Measurements from ENCODE around the gene JPH4.

JPH4 gene

DNA sequence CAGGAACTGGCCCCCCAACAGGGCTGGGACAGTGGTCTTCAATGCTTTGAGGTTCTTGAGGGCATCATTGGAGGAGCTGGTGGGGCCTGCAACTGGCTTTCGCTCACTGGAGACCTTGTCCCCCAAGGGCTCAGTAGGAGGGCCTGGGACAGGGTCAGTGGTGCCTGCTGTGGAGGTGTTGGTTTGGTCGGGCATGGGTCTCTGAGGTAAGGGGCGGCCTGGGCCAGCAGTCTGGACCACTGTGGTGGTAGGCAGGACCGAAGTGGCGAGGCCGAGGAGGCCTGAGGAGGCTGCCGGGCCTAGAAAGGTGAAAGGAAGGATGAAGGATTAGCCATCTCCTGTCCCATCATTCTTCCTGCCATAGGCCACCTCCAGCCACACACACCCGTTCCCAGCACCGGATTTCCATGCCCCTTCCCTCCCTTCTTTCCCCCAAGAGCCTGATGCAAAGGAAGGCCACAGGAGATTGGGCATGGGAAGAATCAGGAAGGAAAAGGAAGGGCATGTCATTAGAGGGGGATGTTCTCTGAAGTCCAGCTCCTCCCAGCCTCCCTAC is 55.9 kb downstream of the JPH4 start:
- no peak for FAIRE-seq

DNA sequence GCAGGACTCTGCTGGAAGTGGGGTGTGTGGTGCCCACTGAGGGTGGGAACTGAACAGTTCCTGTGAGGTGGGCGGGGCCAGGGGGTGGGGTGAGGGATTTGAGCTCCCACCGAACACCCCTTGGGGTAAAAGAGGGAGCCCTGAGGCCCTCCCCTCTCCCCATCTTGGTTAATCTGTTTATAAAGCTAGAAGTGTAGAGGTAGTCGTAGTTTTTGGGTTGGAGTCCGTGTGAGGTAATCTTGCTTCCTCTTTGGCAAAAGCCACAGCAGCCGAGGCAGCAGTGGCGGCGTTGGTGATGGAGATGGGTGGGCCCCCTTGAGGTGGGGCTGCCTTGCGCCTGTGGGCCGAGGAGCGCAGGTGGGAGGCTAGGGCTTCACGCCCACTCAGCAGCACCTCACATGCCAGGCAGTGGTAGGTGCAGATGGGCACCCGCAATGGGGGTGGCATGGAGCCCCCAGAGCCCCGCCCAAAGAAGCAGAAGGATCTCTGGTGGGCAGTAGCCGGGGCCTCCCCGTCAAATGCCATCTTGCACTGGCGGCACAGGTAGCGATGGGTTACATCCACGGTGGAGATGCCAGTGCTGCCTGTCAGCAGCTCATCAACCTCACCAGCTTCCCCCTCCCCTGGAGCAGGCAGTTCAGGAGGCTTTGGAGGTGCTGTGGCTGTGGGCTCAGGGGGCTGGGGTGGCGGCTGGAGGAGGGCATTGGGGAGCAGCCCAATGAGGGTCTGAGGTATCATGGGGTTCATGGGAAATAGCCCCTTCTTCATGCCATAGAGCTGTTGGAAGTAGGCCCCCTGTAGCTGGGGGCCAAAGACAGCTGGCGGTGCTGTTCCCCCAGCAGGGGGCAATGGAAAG is 56.6 kb downstream of the JPH4 start:
- FAIRE-seq = no peak

DNA sequence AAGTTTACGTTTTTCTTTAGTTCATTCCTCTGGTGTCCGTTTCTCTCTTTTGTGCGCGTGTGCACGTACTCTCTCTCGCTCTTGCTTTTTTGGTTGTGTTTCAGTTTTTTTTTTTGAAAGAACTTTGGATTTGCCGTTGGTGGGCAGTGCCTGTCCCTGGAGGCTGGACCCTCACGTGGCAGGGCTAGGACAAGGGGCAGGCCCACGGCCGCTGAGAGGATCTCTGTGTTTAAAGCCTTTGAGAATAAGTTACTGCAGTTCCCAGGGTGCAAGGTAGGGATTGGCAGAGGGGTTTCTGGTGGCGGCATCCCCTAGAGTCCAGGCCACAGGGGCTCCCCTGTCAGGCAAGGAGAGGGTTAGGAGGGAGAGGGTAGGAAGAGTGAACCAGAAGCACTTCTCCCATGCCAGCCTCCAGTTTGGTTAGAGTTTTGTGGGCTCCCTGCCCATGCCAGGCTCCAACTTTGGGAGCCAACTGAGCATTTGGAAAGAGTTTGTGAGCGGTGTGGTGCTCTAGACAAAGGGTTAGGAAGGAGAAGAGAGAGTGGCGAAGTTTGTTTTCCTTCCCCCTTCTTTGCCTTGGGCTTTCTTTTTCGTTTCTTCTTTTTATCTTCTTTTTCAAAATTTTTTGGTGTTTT is 57.6 kb downstream of the JPH4 start:
- FAIRE-seq = no peak

DNA sequence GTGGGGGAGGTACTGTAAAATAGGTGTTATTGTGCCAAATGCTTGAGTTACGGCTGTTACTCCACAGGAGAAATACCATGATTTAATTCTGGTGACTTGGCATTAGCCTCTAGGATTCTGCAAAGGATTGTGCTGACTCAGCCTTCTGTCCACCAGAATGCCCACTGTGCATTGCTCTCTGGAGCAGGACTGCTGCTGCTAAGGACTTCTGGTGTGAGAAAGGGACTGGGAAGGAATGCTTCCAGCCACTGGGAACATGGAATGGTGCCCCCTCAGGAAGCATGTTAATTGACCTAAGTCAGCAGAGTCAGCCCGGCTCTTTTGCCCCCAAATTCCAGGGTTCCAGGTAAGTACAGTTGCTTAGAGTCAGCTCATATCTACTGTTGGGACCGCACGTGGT is 59.9 kb downstream of the JPH4 start:
- no peak for FAIRE-seq
